ENCODE data around the gene OR8K5. TPM values are rescaled to one million over a fixed set of nuclear protein-coding genes. Genes with fewer than 3 reads are reported as not detected.

OR8K5 gene
- total and polyA plus RNA-seq, 2 of the 13 experiments (the other 11 are each of a cell fraction or from before 2014, with no cell fraction given), result not detected

GRCh38 chr11:56172256-56172830, 12.2 kb upstream of the OR8K5 start:
- H3K4me2 ChIP-seq (ENCODE audit: low read depth, low read length), result no peak overlapping the region
- peaks cover 49% of the 10 kb centered on the region for H3K9me3 ChIP-seq (ENCODE audit: low read length)
- WGBS (ENCODE audit: low lambda C conversion rate), result 0% methylated on average over 3 of the region's 3 CpGs
- H3K4me3 ChIP-seq (replicated peaks in 1 of 3; ENCODE audit: insufficient read depth in 1 of 3, low read depth in 2 of 3, low read length in 3 of 3), result no peak overlapping the region
- no peaks in the 10 kb centered on the region for H3K27me3 ChIP-seq (ENCODE audit: control insufficient read depth in 1 of 2, insufficient read depth in 2 of 2, low read length in 2 of 2)
- H3K79me2 ChIP-seq (ENCODE audit: insufficient read depth, low read length), result no peaks in the 10 kb centered on the region
- no peaks in the 10 kb centered on the region for H3K36me3 ChIP-seq (replicated peaks in 1 of 2; ENCODE audit: control insufficient read depth in 1 of 2, insufficient read depth in 2 of 2, low read length in 2 of 2)
- no TSS peak for BruUV-seq (replicated peaks)
- in situ Hi-C loops (cut with HindIII; ENCODE audit: extremely low pct_ligation_motif_present, low pct_unique_long_range_greater_than_20kb) (no loop called here), intact Hi-C loops (cut with micrococcal nuclease; ENCODE audit: unreplicated experiment) (no loop called here)
- no peak overlapping the region for H3K27ac ChIP-seq (ENCODE audit: extremely low read length, insufficient read depth, low read length)
- no peak for ATAC-seq
- H4K20me1 ChIP-seq (ENCODE audit: insufficient read depth, low read length), result no peaks in the 10 kb centered on the region
- no peak overlapping the region for H3K9ac ChIP-seq (ENCODE audit: insufficient read depth, low read depth, low read length)
- ChIA-PET POLR2A (no interaction called here), CTCF (ENCODE audit: low intra/inter-chr PET ratio, low total read pairs) (no interaction called here)
- no peak overlapping the region for H2AFZ ChIP-seq (ENCODE audit: low read length)
- DNase-seq (ENCODE audit: low spot score), result no peak
- FAIRE-seq, result no peak
- H3K4me1 ChIP-seq (ENCODE audit: insufficient read depth, low read length), result no peaks in the 10 kb centered on the region
- TF ChIP-seq CHD4 (IDR thresholded peaks at IDR 0.05; ENCODE audit: borderline replicate concordance, low read length) (no peak), SPEN (CRISPR knock-in tag; IDR thresholded peaks at IDR 0.05; ENCODE audit: low read depth) (no peak), ZFY (CRISPR knock-in tag; IDR thresholded peaks at IDR 0.05) (no peak), MAFF (IDR thresholded peaks at IDR 0.05; ENCODE audit: low read depth, low read length) (peak; percentile 62; the same call in 1 of the 2 replicates), CEBPB (IDR thresholded peaks at IDR 0.05; ENCODE audit: borderline replicate concordance, low read depth, low read length) (no peak), MAFK (conservative IDR thresholded peaks at IDR 0.05 in 1 of 2, IDR thresholded peaks at IDR 0.05 in 1 of 2; ENCODE audit: low read length in 2 of 2) (peak; percentile 54 to 76; a peak in 3 of 4 replicates), GTF3A (CRISPR knock-in tag; conservative IDR thresholded peaks at IDR 0.05) (no peak), NCOR1 (IDR thresholded peaks at IDR 0.05; ENCODE audit: borderline replicate concordance, low read length) (no peak), RXRB (CRISPR knock-in tag; IDR thresholded peaks at IDR 0.05; ENCODE audit: borderline replicate concordance) (no peak), ZNF839 (CRISPR knock-in tag; IDR thresholded peaks at IDR 0.05; ENCODE audit: borderline replicate concordance) (no peak)
- TF ChIP-seq, protein P1, sequence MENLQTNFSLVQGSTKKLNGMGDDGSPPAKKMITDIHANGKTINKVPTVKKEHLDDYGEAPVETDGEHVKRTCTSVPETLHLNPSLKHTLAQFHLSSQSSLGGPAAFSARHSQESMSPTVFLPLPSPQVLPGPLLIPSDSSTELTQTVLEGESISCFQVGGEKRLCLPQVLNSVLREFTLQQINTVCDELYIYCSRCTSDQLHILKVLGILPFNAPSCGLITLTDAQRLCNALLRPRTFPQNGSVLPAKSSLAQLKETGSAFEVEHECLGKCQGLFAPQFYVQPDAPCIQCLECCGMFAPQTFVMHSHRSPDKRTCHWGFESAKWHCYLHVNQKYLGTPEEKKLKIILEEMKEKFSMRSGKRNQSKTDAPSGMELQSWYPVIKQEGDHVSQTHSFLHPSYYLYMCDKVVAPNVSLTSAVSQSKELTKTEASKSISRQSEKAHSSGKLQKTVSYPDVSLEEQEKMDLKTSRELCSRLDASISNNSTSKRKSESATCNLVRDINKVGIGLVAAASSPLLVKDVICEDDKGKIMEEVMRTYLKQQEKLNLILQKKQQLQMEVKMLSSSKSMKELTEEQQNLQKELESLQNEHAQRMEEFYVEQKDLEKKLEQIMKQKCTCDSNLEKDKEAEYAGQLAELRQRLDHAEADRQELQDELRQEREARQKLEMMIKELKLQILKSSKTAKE (CRISPR knock-in tag; IDR thresholded peaks at IDR 0.05; ENCODE audit: borderline replicate concordance), result no peak
- TF ChIP-seq, protein P2, sequence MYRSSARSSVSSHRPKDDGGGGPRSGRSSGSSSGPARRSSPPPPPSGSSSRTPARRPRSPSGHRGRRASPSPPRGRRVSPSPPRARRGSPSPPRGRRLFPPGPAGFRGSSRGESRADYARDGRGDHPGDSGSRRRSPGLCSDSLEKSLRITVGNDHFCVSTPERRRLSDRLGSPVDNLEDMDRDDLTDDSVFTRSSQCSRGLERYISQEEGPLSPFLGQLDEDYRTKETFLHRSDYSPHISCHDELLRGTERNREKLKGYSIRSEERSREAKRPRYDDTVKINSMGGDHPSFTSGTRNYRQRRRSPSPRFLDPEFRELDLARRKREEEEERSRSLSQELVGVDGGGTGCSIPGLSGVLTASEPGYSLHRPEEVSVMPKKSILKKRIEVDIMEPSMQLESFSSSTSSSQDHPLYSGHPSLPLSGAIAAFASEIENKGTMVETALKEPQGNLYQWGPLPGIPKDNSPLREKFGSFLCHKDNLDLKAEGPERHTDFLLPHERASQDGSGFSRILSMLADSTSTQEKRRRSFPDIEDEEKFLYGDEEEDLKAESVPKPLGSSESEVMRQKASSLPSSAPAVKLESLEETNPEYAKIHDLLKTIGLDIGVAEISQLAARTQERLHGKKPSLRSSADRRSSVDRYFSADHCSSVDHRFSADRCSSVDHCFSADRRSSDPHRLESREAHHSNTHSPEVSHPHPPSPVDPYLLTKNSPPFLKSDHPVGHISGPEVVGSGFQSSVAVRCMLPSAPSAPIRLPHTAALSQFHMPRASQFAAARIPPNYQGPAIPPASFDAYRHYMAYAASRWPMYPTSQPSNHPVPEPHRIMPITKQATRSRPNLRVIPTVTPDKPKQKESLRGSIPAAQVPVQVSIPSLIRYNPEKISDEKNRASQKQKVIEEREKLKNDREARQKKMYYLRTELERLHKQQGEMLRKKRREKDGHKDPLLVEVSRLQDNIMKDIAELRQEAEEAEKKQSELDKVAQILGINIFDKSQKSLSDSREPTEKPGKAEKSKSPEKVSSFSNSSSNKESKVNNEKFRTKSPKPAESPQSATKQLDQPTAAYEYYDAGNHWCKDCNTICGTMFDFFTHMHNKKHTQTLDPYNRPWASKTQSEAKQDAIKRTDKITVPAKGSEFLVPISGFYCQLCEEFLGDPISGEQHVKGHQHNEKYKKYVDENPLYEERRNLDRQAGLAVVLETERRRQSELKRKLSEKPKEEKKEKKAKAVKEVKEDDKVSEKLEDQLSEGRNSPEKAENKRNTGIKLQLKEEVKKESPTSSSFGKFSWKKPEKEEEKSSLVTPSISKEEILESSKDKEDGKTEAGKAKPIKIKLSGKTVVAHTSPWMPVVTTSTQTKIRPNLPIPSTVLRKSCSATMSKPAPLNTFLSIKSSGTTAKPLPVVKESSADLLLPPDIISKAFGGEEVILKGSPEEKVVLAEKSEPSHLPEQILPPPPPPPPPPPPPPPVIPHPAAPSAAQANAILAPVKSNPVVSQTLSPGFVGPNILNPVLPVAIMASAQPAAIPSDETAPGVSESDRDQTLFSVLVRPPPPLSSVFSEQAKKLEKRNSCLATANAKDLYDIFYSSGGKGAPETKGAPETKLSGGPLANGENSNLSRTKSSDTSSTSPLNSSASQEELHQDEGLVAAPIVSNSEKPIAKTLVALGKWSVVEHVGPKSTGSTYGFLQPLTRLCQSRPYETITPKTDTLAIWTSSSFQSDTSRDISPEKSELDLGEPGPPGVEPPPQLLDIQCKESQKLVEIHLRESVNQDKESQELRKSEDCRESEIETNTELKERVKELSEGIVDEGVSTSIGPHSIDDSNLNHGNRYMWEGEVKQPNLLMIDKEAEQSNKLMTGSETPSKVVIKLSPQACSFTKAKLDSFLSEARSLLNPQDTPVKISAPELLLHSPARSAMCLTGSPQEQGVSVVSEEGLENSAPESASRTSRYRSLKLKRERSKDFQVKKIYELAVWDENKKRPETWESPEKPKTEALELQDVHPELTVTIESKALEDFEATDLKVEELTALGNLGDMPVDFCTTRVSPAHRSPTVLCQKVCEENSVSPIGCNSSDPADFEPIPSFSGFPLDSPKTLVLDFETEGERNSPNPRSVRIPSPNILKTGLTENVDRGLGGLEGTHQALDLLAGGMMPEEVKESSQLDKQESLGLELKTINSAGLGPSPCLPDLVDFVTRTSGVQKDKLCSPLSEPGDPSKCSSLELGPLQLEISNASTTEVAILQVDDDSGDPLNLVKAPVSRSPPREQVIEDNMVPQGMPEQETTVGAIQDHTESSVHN (CRISPR knock-in tag; IDR thresholded peaks at IDR 0.05), result no peak
